GM12873 (cell line): ENCODE data around the gene HIVEP1.

Experiments
- TF ChIP-seq, protein P1 (sequence below): IDR thresholded peaks from 2 replicates; pipeline ENCODE4 v1.5.1; 2012; ENCODE audit warnings: low read depth, mild to moderate bottlenecking, moderate library complexity, low read length, control low read depth; ENCODE audit not compliant: insufficient read depth; ENCODE audit errors: missing control alignments

Gene HIVEP1

DNA sequence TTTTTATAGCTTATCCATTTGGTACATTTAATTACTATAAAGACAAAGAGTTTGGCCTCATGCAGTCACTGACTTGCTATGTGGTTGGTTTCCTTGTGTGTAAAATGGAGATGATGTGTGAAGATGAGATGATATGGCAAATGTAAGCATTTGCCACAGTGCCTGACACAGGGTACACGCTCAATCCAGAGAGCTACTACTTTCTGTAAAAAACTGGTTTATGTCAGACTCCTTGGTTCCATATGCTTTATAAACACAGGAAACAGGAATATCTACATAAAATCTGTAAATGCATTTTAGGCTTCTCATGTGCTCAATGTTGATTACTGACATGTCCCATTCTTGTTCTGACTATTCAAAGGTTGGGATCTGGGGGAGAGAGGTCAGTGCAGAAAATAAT lies 10.4 kb downstream of the HIVEP1 start:
- TF ChIP-seq, protein P1, sequence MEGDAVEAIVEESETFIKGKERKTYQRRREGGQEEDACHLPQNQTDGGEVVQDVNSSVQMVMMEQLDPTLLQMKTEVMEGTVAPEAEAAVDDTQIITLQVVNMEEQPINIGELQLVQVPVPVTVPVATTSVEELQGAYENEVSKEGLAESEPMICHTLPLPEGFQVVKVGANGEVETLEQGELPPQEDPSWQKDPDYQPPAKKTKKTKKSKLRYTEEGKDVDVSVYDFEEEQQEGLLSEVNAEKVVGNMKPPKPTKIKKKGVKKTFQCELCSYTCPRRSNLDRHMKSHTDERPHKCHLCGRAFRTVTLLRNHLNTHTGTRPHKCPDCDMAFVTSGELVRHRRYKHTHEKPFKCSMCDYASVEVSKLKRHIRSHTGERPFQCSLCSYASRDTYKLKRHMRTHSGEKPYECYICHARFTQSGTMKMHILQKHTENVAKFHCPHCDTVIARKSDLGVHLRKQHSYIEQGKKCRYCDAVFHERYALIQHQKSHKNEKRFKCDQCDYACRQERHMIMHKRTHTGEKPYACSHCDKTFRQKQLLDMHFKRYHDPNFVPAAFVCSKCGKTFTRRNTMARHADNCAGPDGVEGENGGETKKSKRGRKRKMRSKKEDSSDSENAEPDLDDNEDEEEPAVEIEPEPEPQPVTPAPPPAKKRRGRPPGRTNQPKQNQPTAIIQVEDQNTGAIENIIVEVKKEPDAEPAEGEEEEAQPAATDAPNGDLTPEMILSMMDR = no peak

GRCh38 chr6:12022953-12023388 lies 10.9 kb downstream of the HIVEP1 start:
- TF ChIP-seq, protein P1 = no peak

DNA sequence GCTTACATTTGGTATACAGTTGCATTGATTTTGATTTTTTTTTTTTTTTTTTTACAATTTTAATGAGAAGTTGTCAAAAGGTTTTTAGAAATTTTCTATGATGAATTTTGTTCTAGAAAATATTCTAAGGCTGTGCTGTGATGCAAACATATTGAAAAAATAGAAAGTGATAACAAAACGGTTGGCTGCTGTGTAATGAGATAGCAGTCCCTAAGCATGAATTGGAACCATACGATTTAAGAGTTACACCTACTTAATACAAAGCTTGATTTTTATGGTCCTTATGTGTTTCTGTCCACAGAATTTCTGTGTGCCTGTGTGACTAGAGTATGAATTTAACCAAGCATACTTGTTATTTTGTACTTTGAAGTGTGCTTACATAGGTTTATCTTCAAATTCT lies 12.1 kb downstream of the HIVEP1 start:
- TF ChIP-seq, protein P1 = no peak

DNA sequence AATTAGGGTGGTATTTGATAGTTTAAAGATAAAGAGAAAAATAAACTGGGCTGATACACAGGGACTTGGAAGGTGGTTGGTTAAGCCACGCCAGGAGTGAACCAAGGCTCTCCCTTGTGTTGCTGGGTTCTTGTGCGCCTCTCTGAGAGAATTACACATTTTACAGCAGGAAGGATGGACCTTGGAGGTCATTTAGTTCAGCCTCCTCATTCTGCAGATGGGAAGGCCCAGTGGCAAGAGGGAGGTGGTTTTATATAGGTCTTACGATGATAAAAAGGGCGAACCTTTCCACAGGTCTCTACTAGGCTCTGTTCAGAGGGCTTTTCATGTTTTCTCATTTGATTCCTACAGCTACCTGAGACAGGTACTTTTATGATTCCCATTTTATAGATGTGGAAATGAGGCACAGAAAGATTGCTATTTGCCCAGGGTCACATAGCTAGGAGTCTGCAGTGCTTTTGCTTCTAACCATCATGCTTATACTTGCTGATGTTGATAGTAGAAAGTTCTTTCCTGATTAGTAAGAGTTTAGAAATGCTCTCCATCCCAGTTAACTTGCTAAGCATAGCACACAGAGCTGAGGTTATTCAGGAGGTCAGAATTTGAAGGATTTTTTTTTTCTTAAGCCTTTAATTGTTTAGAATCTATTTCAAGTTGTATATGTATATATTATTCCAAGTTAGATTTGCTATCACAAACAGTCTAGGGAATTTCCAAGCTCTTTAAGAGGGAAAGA lies 12.8 kb downstream of the HIVEP1 start:
- TF ChIP-seq, protein P1 = no peak

DNA sequence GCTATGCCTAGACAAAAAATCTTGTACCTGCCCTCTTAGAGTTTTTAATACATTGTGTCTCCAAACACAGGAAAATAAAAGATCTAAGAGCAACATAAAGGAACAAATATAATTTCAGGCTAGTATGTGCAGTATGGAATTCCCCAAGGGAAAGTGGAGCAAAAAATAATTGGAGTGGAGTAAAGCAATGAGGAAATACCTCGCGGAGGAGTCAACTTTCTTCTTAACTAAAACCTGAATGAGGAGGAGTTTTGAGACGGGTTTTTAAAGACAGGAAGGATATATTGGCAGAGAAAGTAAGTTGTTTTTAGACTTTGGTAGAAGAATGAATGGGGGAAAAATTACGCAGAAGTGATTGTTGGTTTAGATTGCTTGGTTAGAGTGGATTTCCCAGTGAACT lies 14.0 kb downstream of the HIVEP1 start:
- TF ChIP-seq, protein P1 = no peak

- TF ChIP-seq, protein P1 = no peak
Measured at GRCh38 chr6:12026833-12027232, 14.7 kb downstream of the HIVEP1 start.

DNA sequence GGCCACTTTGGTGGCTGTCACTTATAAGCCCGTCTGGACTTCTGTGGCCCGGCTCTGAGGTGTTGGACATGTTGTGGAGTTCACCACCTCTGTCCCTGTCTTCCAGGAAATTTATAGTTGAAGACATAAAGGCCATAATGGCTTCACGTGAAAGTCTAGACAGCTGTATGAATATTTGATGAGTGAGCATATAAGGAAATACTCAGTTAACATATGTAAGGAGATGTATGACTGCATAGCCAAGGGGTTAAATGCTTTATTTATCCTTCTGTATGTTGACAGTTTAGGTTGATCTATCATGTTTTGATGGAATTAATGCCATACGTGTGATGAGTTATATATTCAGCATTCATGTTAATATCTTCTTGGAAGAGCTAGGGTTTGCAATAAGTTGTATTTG lies 16.1 kb downstream of the HIVEP1 start:
- TF ChIP-seq, protein P1 = no peak
